HL-60 (cell line): ENCODE data around the gene PSMC3IP.

Experiments used
- CTCF ChIP-seq: IDR thresholded peaks from one replicate; pipeline ENCODE4 v1.5.1; 2011; ENCODE audit warnings: low read length, control low read depth, inconsistent platforms; ENCODE audit not compliant: insufficient read depth
- GABPA ChIP-seq: IDR thresholded peaks from 2 replicates; pipeline ENCODE4 v1.6.1; 2012; ENCODE audit warnings: low read depth
- POLR2AphosphoS5 ChIP-seq: IDR thresholded peaks from 2 replicates; pipeline ENCODE4 v1.6.1; 2012; ENCODE audit warnings: low read depth
- REST ChIP-seq: IDR thresholded peaks from 2 replicates; pipeline ENCODE4 v1.6.1; 2012; ENCODE audit warnings: low read depth; ENCODE audit not compliant: insufficient replicate concordance

- TF ChIP-seq CTCF (no peak), POLR2AphosphoS5 (no peak; the same call in none of the 2 replicates), REST (no peak), GABPA (no peak; the same call in 1 of the 2 replicates)
Measured at GRCh38 chr17:42536372-42537155, 41.0 kb downstream of the PSMC3IP start.
